Measurements from ENCODE around the gene VDAC1.

VDAC1 gene

GRCh38 chr5:134024811-134025210 is 20.0 kb upstream of the VDAC1 start:
- no peak for DNase-seq (ENCODE audit: low spot score)

GRCh38 chr5:134022333-134022732 is 17.6 kb upstream of the VDAC1 start:
- no peak for DNase-seq (ENCODE audit: low spot score)

GRCh38 chr5:134020188-134020587 is 15.4 kb upstream of the VDAC1 start:
- DNase-seq (ENCODE audit: low spot score) = no peak

GRCh38 chr5:134019636-134020035 is 14.9 kb upstream of the VDAC1 start:
- no peak for DNase-seq (ENCODE audit: low spot score)

GRCh38 chr5:134018986-134019316 is 14.2 kb upstream of the VDAC1 start:
- DNase-seq (ENCODE audit: low spot score) = no peak

GRCh38 chr5:134018154-134018985 is 13.6 kb upstream of the VDAC1 start:
- DNase-seq (ENCODE audit: low spot score) = no peak

GRCh38 chr5:134008266-134008749 is 3.5 kb upstream of the VDAC1 start:
- DNase-seq (ENCODE audit: low spot score) = no peak

GRCh38 chr5:134007581-134008265 is 2.9 kb upstream of the VDAC1 start:
- DNase-seq (ENCODE audit: low spot score) = no peak

GRCh38 chr5:134006115-134006514 is 1.3 kb upstream of the VDAC1 start:
- DNase-seq (ENCODE audit: low spot score) = no peak

GRCh38 chr5:134005417-134006061 is 764 bp upstream of the VDAC1 start:
- peak; percentile 41 for DNase-seq (ENCODE audit: low spot score)

- DNase-seq (ENCODE audit: low spot score) = peak; percentile 67
Measured at GRCh38 chr5:134003817-134004625, 754 bp downstream of the VDAC1 start.

- DNase-seq (ENCODE audit: low spot score) = no peak
Measured at GRCh38 chr5:134003064-134003816, 1.5 kb downstream of the VDAC1 start.

GRCh38 chr5:134001938-134002731 is 2.6 kb downstream of the VDAC1 start:
- no peak for DNase-seq (ENCODE audit: low spot score)

- DNase-seq (ENCODE audit: low spot score) = no peak
Measured at GRCh38 chr5:134000696-134001453, 3.9 kb downstream of the VDAC1 start.

- DNase-seq (ENCODE audit: low spot score) = no peak
Measured at GRCh38 chr5:134000091-134000511, 4.7 kb downstream of the VDAC1 start.

- no peak for DNase-seq (ENCODE audit: low spot score)
Measured at GRCh38 chr5:133998807-133999206, 6.0 kb downstream of the VDAC1 start.

GRCh38 chr5:133998042-133998441 is 6.7 kb downstream of the VDAC1 start:
- DNase-seq (ENCODE audit: low spot score) = no peak

- no peak for DNase-seq (ENCODE audit: low spot score)
Measured at GRCh38 chr5:133996683-133997252, 8.0 kb downstream of the VDAC1 start.

- DNase-seq (ENCODE audit: low spot score) = no peak
Measured at GRCh38 chr5:133995883-133996563, 8.8 kb downstream of the VDAC1 start.

Data from hepatic stellate cell (primary cell).